GM19452 (cell line): Measurements from ENCODE around the gene AGER.
"Not testable (repeated sequence)": the region's sequence is repeated elsewhere in the genome, so short reads cannot be mapped to it uniquely, and the experiment has no call there.

Source experiments
- ATAC-seq: cut with Tn5 transposase; IDR thresholded peaks from one replicate; pipeline ENCODE4 v1.9.1; 2021; ENCODE audit not compliant: unreplicated experiment

The AGER gene

DNA sequence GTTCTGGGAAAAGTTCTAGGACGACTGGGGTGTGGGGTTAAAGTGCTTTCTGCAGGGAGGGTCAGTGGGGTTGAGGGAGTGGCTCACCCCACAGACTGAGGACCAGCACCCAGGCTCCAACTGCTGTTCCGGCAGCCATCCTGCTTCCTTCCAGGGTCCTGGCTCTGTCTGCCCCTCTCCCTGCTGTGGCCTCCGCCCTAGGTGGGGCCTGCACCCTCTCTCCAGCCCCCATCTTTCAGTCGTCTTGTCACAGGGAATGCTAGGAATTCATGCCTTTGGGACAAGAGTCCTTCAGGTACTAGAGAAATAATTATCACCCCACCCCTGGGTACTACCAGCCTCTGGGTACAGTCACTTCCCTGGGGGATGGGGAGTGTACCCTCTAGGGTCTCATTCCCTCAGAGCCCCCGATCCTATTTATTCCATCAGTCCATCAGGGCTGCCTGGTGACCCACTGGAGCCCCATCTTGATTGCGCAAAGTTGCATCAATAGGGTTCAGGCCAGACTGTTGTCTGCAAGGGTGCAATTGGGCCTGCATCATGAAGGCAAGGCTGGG lies at the start of gene AGER:
AGER (minus strand) TSS at position 170 of the 557 bp plus-strand sequence; CDS start at position 139, 31 bp downstream.
- ATAC-seq: no peak

DNA sequence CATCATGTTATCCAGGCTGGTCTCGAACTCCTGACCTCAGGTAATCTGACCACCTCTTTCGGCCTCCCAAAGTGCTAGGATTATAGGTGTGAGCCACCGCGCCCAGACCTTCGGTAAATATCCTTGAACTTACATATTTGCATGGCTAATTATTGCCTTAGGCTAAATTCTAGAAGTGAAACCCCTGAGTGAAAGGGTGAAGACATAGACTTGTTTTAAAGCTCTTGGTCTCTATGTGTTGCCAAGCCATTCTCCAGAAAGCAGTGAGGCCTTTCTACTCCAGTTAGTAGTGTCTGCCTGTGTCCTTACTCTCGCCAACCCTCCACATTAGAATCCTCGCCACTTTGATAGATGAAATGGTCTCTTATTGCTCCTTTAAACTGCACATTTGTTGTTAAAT lies 42.4 kb upstream of the AGER start:
- ATAC-seq: no peak

DNA sequence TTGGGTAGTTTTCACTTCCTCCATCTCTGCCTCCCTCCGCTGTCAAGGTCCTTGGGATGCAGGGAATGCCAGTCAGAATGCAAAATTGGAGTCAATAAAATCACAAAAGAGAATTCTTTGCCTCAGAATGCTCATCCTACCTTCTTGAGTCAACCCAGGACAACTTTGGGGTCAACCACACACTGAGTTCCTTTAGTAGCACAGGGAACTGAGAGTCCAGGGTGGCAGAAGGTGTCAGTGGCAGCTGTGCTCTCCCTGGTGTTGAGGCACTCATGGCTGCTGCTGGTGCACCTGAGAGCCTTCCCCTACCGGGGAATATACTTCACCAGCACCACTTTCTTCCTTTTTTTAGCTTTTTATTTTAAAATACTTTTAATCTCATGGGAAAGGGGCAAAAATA lies 40.6 kb upstream of the AGER start:
- ATAC-seq: no peak

DNA sequence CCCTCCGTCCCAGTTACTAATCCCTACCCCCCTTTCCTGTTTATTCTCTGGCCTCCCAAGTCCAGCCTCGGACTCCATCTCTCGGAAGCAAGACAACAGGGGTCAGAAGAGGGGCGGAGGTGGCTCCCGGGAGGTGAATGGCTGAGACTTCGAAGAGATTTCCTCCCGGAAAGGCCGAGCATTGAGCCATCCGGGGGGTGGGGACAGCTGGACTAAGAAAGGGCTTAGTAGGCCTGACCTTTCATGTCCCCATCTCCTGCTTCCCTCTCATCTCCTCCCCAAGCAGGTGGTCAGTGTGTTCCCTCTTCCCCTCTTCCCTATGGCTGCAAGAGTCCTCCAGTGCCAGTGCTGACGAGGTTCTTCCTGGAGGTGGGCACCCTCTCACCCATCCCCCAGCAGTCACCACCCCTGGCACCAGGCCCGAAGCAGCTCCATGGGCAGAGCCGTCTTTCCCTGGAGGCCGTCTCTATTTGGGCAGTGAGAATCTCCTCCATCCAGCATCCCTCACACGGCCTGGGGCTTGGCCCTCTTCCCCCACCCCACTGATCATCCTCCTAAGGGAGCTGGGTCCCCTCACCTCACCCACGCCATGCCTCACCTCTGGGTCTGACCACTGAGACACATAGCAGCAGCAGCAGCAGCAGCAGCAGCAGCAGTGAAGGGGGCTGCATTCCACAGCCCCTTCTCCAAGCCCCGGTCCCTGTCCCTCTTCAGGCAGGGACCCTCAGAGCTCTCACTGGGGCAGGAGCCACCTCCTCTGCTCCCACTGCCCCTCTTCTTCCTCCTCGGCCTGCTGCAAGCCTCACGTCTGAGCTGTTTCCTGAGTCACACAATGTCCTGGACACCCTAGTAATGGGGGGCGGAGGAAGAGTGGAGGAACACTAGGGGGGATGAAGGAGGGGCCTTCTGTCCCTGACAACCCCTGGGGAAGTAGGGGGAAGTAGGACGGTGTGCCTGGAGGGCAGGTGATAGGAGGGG lies 39.5 kb upstream of the AGER start, which contains the start of gene NOTCH4:
NOTCH4 (minus strand) TSS at position 810 of the 978 bp plus-strand sequence; CDS start at position 671, 139 bp downstream.
- no peak for ATAC-seq

DNA sequence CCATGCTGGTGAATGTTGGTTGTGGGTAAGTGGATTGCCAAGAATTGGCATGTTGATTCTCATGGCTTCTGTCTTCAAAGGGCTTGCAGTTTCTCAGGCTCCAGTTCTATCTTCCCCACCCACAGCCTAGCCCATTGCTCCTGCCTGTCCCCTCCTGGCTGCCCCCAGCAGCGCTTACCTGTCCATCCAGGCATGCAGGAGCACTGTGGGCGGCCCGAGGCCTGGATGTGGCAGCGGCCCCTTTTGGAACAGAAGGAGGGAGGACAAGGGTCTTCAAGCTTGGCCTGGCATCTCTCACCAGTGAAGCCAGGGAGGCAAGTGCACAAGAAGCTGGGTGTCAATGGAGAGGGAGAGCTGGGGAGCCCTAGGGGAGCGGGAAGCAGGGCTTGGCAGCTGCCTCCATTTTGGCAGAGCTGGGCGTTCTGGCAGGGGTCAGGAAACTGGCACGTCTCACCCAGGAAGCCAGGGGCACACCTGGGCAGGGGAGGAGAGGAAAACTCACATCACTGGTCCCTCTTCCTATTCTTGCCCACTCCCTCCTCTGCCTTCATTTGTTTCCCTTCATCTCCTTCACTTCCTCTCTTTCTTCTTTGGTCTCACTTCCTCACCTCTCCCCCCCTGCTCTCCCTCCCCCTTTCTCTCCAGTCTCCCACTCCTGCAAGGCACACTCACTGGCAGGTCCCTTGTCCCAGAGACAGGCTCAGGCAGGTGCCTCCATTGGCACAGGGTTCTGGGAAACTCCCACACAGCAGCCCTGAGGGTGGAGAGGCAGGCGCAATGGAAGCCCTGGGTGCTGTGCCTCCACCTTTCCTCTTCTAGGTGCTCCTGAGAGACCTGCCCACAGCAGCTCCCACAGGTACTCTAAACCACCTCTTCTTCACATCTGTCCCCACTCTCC lies 38.5 kb upstream of the AGER start:
- ATAC-seq: no peak

DNA sequence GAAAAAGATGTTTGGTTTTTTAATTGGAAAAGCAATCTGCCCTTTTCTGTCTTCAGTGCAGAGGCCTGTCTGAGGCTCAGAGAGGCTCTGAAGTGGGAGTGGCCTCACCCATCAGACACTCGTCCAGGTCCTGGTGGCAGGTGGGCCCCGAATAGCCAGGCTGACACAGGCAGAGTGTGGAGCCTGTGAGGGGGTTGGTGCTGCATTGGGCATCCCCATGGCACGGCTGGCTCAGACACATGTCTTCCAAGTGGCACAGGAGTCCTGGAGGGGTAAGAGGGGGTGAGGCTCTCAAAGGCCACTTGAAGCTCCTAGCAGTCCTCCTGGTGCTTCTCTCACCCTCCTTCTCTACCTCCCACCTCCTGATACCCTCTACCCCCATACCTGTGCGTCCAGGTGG lies 36.0 kb upstream of the AGER start:
- ATAC-seq: no peak

DNA sequence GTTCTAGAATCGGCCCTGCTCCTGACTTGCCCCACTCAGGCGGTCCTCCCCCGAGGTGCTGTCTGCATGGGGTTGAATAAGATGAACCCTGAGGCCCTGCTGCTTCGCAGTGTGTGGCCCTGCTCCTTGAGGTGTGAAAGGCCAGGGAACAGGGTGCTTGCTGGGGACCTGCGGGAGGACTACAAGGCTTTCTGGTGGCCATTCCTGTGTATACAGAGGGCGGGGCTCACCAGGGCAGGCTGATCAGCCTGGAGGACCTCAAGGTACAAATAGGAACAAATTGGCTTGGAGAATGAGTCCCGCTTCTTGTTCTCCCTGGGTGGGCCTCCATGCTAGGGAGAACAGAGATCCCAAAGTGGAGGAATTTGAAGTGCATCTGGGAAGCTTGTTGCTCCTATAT lies 34.1 kb upstream of the AGER start:
- ATAC-seq: no peak

DNA sequence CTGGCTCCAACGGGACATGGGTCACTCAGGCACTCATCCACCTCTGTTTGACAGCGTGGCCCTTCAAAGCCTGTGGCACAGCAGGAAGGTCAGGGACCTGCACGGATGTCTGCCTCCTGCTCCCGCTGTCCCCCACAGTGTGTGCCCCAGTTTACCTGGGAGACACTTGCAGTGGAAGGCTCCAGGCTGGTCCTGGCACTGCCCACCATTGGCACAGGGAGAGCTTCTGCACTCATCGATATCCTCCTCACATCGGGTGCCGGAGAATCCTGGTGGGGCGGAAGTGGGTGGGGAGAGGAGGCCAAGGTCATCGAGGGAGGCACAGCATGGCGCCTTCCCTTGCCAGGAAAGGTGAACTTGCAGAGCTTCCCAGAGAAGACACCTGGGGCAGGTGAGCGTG lies 32.9 kb upstream of the AGER start:
- no peak for ATAC-seq

DNA sequence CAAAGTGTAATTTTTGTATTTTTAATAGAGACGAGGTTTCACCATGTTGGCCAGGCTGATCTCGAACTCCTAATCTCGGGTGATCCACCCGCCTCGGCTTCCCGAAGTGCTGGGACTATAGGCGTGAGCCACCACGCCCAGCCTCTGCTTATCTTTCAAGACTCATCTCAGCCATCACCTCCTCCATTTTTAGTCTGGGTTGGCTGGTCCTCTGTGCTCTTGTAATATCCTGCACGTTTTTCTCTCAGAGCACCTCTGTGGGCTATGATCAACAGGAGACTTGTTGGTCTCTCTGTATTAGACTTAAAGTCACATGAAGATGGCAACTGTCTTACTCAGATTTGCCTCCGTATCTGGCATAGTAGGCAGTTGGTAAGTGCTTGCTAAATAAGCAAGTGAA lies 32.2 kb upstream of the AGER start:
- ATAC-seq: no peak

DNA sequence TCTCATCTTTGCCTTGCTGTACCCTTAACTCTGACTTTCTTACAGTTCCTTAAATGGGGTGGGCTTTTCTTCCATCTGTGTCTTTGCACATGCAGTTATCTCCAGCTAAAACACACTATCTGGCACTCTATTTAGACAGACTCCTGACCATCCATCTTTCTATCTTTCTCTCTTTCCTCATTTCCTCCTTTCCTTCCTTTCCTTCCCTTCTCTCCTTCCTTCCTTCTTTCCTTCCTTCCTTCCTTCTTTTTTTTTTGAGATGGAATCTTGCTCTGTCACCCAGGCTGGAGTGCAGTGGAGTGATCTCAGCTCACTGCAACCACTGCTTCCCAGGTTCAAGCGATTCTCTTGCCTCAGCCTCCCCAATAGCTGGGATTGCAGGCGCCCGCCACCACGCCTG lies 31.6 kb upstream of the AGER start:
- no peak for ATAC-seq

DNA sequence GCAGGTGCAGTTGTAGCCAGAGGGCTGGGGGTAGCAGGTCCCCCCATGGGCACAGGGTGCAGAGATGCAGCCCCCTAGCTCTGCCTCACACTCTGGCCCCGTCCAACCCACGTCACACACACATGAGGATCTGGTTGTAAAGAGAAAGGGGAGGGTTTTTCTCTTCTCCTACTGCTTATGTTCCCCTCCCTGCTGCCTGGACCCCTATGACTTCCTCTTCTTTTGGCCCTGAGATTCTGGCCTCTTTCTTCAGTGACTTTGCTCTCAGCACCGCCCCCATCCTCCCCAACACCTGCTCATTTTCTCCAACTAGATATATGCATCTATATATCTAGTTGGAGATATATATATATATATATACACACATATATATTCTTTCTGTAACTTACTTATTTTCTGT lies 30.1 kb upstream of the AGER start:
- no peak for ATAC-seq

DNA sequence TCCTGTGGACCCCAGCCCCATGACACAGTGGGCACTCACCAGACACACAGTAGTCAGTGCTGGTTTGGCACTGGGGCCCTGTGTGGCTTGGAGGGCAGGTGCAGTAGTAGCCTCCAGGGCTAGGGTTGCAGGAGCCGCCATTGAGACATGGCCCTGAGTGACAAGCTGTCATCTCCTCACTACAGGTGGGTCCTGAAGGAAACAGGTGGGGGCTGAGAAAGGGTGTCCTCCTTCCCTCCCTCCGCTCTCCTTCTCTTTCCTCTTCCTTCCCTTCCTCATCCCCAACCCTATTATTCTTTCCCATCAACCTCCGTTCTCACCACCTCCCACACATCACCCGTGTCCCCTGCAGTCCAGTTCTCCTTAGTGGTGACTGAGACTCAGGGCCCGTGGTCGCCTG lies 29.6 kb upstream of the AGER start:
- no peak for ATAC-seq

DNA sequence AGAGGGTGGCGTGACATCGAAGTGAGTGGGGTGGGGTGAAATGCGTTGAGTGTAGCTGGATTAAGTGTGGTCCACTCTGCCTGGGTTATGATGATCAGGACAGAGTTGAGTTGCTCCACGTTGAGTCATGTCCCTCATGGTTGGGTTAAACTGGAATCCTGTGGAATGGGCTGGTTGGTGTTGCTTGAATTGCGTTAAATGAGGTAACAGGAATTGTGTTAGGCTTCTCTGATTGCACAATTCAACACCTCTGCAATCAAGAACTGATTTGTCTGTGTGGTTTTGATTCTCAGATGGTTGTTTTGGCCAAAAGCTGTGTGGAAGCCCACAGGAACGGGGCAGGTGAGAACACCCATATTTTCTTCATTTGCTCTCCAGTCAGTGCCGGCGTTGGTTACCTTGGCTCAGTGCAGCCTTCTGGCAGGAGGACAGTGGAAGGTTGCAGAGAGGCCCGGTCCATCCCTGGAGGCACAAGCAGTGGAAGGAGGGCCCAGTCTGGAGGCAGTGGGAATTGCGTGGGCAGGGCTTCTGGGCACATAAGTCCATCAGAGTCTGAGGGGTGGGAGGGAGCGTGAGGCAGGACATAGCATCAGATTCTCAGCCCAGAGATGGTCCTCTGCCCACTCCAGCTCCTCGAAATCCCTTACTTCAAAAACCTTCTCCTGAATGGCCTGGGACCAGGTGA lies 28.2 kb upstream of the AGER start:
- ATAC-seq: no peak

DNA sequence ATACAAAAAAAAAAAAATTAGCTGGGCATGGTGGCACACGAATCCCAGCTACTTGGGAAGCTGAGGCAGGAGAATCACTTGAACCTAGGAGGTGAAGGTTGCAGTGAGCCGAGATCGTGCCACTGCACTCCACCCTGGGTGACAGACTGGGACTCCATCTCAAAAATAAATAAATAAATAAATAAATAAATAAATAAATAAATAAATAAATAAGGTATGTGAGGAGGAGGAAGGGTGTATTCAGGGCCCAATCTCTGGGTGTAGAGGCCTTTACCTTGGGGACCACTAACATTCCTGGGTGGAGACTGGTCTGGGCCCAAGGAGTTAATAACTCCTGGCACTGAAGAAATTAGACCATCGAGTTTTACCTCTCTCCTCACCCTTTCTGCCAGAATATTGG lies 27.4 kb upstream of the AGER start:
- not testable (repeated sequence) for ATAC-seq

DNA sequence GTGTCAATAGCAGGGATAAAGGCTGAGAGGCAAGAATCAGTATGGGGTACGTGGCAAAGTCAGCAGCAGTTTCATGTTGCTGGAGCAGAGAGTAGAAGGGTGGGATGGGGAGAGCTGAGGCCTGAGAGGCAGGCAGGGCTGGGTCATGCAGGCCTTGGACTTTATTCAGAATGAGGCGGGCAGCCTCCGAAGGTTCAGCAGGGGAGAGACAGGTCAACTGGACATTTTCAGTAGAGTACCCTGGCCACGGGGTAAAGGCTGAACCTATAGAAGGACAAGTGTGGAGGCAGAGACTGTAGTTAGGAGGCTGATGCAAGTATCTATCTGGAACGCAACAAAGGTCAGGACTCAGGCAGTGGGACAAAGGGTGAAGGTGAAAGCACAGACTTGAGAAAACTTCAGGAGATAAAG lies 26.1 kb upstream of the AGER start:
- no peak for ATAC-seq

DNA sequence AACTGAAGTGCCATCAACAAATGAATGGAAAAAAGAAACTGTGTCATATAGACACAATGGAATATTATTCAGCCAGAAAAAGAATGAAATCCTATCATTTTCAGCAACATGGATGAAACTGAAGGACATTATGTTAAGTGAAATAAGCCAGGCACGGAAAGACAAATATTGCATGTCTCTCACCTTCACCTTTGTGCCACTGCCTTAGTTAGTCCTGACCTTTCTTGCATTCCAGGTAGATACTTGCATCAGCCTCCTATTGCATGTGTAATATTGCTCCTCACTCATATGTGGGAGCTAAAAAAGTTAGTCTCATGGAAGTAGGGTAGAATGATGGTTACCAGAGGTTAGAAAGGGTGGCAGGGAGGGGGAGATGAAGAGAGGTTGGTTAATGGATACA lies 24.9 kb upstream of the AGER start:
- no peak for ATAC-seq

DNA sequence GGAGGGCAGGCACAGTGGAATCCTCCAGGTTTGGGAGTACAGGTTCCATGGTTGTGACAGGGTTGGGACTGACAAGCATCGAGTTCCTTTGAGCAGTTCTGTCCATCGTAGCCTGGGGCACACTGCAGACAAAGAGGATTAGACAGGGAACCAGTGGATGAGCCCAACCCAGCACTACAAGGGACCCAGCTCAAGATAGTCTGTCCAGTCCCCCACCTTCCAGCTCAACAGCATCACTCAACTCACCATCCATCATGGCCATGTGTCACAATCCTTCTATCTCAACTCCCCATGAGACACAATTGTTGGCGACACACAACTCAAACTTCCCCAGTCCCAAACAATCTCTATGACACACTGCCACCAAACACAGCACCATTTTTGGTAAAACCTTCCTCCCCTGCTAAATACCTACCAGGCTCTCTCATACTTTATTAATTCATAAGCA lies 20.2 kb upstream of the AGER start:
- ATAC-seq: no peak

DNA sequence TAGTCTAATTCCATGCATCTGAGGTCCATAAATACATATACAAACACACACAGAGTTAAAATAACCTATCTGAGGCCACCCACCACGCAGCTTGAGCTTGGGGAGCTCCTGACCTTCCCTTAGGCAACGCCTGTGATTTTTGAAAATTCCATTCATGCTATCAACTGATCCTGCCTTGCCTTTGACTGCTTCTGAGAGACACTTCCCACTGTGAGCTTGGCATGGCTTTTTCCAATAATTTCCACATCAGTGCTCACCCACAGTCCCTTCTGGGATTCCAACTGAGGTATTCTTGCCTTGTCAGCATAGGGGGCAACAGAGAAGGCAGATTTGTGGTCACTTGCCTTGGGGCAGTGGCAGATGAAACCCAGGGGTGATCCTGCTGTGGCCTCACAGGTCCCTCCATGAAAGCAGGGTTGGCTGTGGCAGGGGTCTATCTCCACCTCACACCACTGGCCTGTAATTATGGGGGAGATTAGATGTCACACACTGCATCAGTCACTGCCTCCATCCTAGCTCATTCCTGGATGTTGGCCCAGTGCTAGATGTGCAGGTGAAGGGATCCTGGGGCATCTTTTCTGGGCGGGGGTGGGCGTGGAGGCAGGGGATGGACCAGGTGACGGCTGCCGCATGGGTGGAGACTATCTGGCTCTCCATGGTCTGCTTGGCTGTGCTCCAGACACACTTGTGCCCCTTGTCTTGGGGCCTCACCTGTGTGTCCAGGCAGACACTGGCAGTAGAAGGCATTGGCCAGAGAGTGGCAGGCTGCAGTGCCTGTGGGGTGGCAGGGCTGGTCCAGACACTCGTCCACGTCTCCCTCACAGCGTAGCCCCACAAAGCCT lies 19.6 kb upstream of the AGER start:
- no peak for ATAC-seq

DNA sequence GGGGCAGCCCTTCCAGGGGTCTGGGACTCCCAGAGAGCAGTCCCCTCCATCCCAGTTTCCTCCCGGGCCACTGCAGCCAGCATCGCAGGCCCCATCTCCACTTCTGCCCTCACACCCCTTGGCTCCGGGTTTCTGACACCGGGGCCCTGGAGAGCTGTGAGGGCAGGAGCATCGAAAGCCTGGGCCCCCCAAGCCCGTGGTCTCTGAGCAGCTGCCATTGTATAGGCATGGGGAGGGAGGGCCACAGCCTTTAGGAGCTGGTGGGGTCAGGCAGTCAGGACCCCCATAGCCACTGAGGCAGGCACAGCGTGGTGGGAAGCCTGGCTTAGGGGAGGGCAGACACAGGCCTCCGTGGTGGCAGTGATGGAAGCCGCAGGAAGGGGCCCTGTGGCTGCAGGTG lies 18.1 kb upstream of the AGER start:
- no peak for ATAC-seq
